NCI-H226 (cell line): ENCODE measurements around the gene COCH.
"Not testable (repeated sequence)": the region's sequence is repeated elsewhere in the genome, so short reads cannot be mapped to it uniquely, and the experiment has no call there.

ENCODE experiments used
- DNase-seq: peaks from one replicate; pipeline ENCODE4 v3.0.0-alpha.2; 2015

The COCH gene

DNA sequence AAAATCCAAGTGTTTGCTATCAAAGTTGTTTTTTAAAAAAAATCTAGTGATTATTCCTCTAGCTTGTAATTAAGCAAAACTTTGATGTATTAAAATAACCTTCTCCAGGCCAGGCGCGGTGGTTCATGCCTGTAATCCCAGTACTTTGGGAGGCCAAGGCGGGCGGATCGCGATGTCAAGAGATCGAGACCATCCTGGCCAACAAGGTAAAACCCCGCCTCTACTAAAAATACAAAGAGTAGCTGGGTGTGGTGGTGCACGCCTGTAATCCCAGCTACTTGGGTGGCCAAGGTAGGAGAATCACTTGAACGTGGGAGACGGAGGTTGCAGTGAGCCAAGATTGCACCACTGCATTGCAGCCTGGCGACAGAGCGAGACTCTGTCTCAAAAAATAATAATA, 59.6 kb downstream of the COCH start:
- DNase-seq, result not testable (repeated sequence)

DNA sequence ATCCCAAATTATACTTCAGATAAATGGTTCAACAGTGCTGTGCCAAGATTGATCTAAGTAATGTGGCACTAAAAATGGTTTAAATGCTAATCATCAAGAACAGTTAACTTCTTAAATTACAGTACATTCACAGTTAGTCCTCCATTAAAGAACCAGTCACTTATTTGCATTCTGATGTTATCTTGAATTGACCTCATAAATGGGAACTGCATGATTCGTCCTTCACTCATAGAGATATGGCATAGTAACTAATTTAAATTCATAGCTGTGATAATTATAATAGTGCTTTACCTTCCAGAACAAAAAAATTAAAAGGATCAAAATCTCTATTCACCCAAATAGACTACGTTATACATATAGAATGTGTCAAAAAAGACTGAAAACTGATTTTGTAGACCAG, 61.1 kb downstream of the COCH start:
- DNase-seq, result no peak

DNA sequence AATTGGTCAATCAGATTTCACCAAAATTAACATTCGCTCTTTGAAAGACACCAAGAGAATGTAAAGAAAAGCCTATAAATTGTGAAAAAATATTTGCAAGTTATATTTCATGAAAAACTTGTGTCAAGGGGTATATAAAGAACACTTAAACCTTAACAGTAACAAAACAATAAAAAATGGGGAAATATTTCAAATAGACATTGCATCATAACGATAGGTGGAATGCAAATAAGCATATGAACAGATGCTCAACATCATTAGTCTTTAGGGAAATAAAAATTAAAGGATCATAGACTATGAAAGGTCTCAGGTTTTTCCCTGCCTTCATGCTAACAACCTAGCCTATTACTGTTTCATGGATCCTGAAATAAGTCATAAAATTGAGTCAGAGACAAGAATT, 64.3 kb downstream of the COCH start:
- DNase-seq, result no peak
